ENCODE measurements around the gene TADA2A.

- TF ChIP-seq CTBP1 (IDR thresholded peaks at IDR 0.05; ENCODE audit: borderline replicate concordance) (no peak), FOXA1 (IDR thresholded peaks at IDR 0.05) (no peak), PKNOX1 (IDR thresholded peaks at IDR 0.05) (no peak), SP1 (IDR thresholded peaks at IDR 0.05) (no peak), TARDBP (IDR thresholded peaks at IDR 0.05) (no peak), BHLHE40 (IDR thresholded peaks at IDR 0.05; ENCODE audit: borderline replicate concordance) (no peak), FOXM1 (IDR thresholded peaks at IDR 0.05; ENCODE audit: borderline replicate concordance) (no peak), ELF4 (IDR thresholded peaks at IDR 0.05) (no peak), SUZ12 (IDR thresholded peaks at IDR 0.05) (no peak), FOXK2 (IDR thresholded peaks at IDR 0.05) (no peak), ARNT (IDR thresholded peaks at IDR 0.05) (no peak), NFRKB (IDR thresholded peaks at IDR 0.05) (no peak), LEF1 (IDR thresholded peaks at IDR 0.05; ENCODE audit: borderline replicate concordance) (no peak), ZNF384 (IDR thresholded peaks at IDR 0.05) (no peak)
Measured at GRCh38 chr17:37485938-37486570, 79.4 kb downstream of the TADA2A start.

Data from HEK293T (cell line).